CD4-positive, CD25-positive, alpha-beta regulatory T cell (primary cell): ENCODE measurements around the gene RIPK4. TPM values are rescaled to one million over a fixed set of nuclear protein-coding genes. Genes with fewer than 3 reads are reported as not detected.
"Not testable (repeated sequence)": the region's sequence is repeated elsewhere in the genome, so short reads cannot be mapped to it uniquely, and the experiment has no call there.

ENCODE experiments used
- ATAC-seq, 2 donors: fragments of 150-1000 bp; cut with Tn5 transposase; one replicate each; pipeline ENCODE4 v1.10.0; 2021; ENCODE audit warnings: low read depth in 2 of 2, moderate number of reproducible peaks in 2 of 2, moderate library complexity in 1 of 2
- DNase-seq, 3 donors: peaks; one replicate each; pipeline versions ENCODE4 v3.0.0 to v3.0.0-alpha.2; 2012 to 2022; ENCODE audit warnings: mixed read lengths in 1 of 3
- H3K27ac ChIP-seq: one replicate; pipeline ENCODE4 v1.7.0; 2013; ENCODE audit warnings: mild to moderate bottlenecking, low read length; ENCODE audit not compliant: insufficient read depth, poor library complexity, severe bottlenecking
- H3K27me3 ChIP-seq: one replicate; pipeline ENCODE4 v1.7.0; 2013; ENCODE audit warnings: low read length; ENCODE audit not compliant: control insufficient read depth, insufficient read depth
- H3K36me3 ChIP-seq: one replicate; pipeline ENCODE4 v1.7.0; 2013; ENCODE audit warnings: mild to moderate bottlenecking, low read length, moderate library complexity; ENCODE audit not compliant: control insufficient read depth, insufficient read depth
- H3K4me1 ChIP-seq: 2 replicates; pipeline ENCODE4 v1.7.0; 2013; ENCODE audit warnings: mild to moderate bottlenecking, low read length; ENCODE audit not compliant: insufficient read depth, control insufficient read depth, poor library complexity, severe bottlenecking
- H3K4me3 ChIP-seq: one replicate; pipeline ENCODE4 v1.7.0; 2013; ENCODE audit warnings: low read depth, mild to moderate bottlenecking, low read length, moderate library complexity
- H3K9me3 ChIP-seq, 2 experiments: 1 replicate in 1 of 2; 2 replicates in 1 of 2; pipeline ENCODE4 v1.7.0; 2013; ENCODE audit warnings: low read length in 2 of 2, mild to moderate bottlenecking in 1 of 2, moderate library complexity in 1 of 2; ENCODE audit not compliant: control insufficient read depth in 2 of 2
- H3K27ac Mint-ChIP-seq, 3 donors: one replicate each; pipeline ENCODE4 v1.8.0; 2020 to 2022; ENCODE audit warnings: mild to moderate bottlenecking in 3 of 3, mixed read lengths in 3 of 3, moderate library complexity in 2 of 3
- H3K27me3 Mint-ChIP-seq: one replicate; pipeline ENCODE4 v1.8.0; 2022; ENCODE audit warnings: mild to moderate bottlenecking, mixed read lengths
- H3K36me3 Mint-ChIP-seq: one replicate; pipeline ENCODE4 v1.8.0; 2020; ENCODE audit warnings: mixed read lengths
- H3K4me1 Mint-ChIP-seq, 4 donors: one replicate each; pipeline ENCODE4 v1.8.0; 2020 to 2022; ENCODE audit warnings: mixed read lengths in 4 of 4, mild to moderate bottlenecking in 1 of 4
- H3K4me3 Mint-ChIP-seq, 4 donors: one replicate each; pipeline ENCODE4 v1.8.0; 2020 to 2022; ENCODE audit warnings: mild to moderate bottlenecking in 4 of 4, mixed read lengths in 4 of 4, moderate library complexity in 3 of 4
- H3K9me3 Mint-ChIP-seq, 7 donors: one replicate each; pipeline ENCODE4 v1.8.0; 2020 to 2022; ENCODE audit warnings: mixed read lengths in 7 of 7, mild to moderate bottlenecking in 3 of 7, moderate library complexity in 2 of 7
- polyA plus RNA-seq, 4 donors: library from polyadenylated mRNA; unstranded; fragments of 300-500 nt; fragmentation: Illumina TruSeq; gene quantifications; one replicate each; pipeline ENCODE4 v1.2.3, GENCODE V29; 2021
- total RNA-seq: library from RNA; stranded (reverse); gene quantifications from one replicate; pipeline ENCODE4 v1.2.3, GENCODE V29; 2022

The RIPK4 gene
- total and polyA plus RNA-seq, 5 donors from 2014 or later: 0.39 to 0.52 (median 0.41) TPM; not detected in 2

DNA sequence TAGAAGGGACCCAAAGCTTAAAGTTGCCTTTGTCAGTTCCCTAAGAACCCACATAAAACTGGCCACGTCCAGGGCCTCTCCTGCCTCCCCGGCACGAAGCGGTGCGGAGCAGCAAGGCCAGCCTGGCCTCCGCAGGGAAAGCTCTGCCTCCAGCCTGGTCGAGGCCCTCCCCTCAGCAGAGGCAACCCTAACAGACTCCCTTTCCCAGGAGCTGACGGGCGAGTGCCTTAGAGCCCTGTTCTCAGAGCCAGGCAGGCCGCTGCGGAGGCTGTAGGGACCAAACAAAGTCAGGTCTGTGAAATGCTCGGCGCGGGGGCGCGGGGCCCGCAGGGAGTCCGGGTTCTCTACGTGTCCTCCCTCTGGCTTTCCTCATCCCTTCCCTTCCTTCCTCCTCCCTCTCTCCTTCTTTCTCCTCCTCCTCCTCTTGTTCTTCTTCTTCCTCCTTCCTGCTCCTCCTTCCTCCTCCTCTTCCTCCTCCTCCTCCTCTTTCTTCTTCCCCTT lies 40.7 kb downstream of the RIPK4 start:
- no peaks in the 10 kb centered on the region for H3K9me3 ChIP-seq
- no peaks in the 10 kb centered on the region for H3K4me1 ChIP-seq
- Mint-ChIP-seq H3K4me3 (no peak overlapping the region), H3K27ac (no peak overlapping the region), H3K4me1 (peaks cover 0 to 7% (median 0%) of the 10 kb centered on the region in 4 donors), H3K36me3 (no peaks in the 10 kb centered on the region), H3K9me3 (peaks cover 0 to 3% (median 0%) of the 10 kb centered on the region in 7 donors), H3K27me3 (peaks cover 35% of the 10 kb centered on the region)
- no peak overlapping the region for H3K27ac ChIP-seq
- no peak overlapping the region for H3K4me3 ChIP-seq
- ATAC-seq (no peak), DNase-seq (no peak)
- no peaks in the 10 kb centered on the region for H3K27me3 ChIP-seq
- no peaks in the 10 kb centered on the region for H3K36me3 ChIP-seq

DNA sequence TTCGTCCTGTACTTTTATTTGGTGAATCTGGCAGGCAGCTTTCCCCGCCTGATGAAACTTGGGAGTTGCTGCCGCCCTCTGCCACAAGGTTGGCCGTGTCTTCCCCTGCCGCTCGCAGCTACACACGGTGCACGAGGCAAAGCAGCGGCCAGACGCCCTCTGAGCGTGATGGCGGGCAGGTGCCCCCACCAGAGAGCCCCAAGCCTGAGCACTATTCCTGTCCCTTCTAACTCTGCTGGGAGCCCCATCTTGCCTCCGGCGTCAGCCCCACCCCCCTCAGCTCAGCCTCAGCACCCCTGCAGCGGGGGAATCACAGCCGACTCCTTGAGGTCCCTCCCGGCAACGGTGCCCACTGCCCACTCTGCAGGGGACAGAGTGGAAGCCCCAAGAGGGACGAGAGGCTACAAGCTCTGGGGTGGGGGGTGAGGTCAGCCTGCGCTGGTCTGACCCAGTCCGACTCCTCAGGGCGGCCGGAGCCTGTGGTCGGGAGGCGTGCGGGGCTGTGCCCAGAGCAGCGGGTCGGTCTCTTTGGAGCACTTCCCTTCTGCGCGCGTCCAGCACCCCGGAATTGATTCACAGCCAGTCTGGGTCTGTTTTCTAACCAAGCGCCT lies 41.3 kb downstream of the RIPK4 start:
- ATAC-seq: no peak
- peaks cover 30% of the 10 kb centered on the region for H3K27me3 Mint-ChIP-seq

GRCh38 chr21:41723835-41724234 lies 43.0 kb downstream of the RIPK4 start:
- H3K9me3 ChIP-seq, DNase-seq, H3K27me3 ChIP-seq, H3K9me3 Mint-ChIP-seq, ATAC-seq, H3K36me3 ChIP-seq, H3K27ac ChIP-seq, H3K27ac Mint-ChIP-seq, H3K4me1 ChIP-seq, H3K4me3 Mint-ChIP-seq, H3K4me1 Mint-ChIP-seq, H3K36me3 Mint-ChIP-seq, H3K4me3 ChIP-seq: not testable (repeated sequence)
- peaks cover 29% of the 10 kb centered on the region for H3K27me3 Mint-ChIP-seq

More for the DNA sequence above, 41.3 kb downstream of the RIPK4 start:
- no peaks in the 10 kb centered on the region for H3K9me3 ChIP-seq
- H3K27me3 ChIP-seq: no peaks in the 10 kb centered on the region
- H3K36me3 ChIP-seq: no peaks in the 10 kb centered on the region
- H3K4me3 Mint-ChIP-seq: no peak overlapping the region
- no peak overlapping the region for H3K4me3 ChIP-seq
- peaks cover 0 to 7% (median 0%) of the 10 kb centered on the region in 4 donors for H3K4me1 Mint-ChIP-seq
- H3K27ac Mint-ChIP-seq: no peak overlapping the region
- H3K4me1 ChIP-seq: no peaks in the 10 kb centered on the region
- no peaks in the 10 kb centered on the region for H3K36me3 Mint-ChIP-seq
- H3K27ac ChIP-seq: no peak overlapping the region
- H3K9me3 Mint-ChIP-seq: peaks cover 0 to 3% (median 0%) of the 10 kb centered on the region in 7 donors
- DNase-seq: no peak

- DNase-seq (no peak), ATAC-seq (no peak)
- Mint-ChIP-seq H3K9me3 (peaks cover 0 to 3% (median 0%) of the 10 kb centered on the region in 7 donors), H3K4me3 (no peak overlapping the region), H3K27me3 (peaks cover 29% of the 10 kb centered on the region), H3K4me1 (peaks cover 0 to 7% (median 0%) of the 10 kb centered on the region in 4 donors), H3K27ac (no peak overlapping the region), H3K36me3 (no peaks in the 10 kb centered on the region)
- H3K9me3 ChIP-seq: no peaks in the 10 kb centered on the region
- H3K36me3 ChIP-seq: no peaks in the 10 kb centered on the region
- no peak overlapping the region for H3K4me3 ChIP-seq
- no peaks in the 10 kb centered on the region for H3K4me1 ChIP-seq
- H3K27me3 ChIP-seq: no peaks in the 10 kb centered on the region
- H3K27ac ChIP-seq: no peak overlapping the region
Observed at GRCh38 chr21:41722052-41723018, 44.5 kb downstream of the RIPK4 start.

DNA sequence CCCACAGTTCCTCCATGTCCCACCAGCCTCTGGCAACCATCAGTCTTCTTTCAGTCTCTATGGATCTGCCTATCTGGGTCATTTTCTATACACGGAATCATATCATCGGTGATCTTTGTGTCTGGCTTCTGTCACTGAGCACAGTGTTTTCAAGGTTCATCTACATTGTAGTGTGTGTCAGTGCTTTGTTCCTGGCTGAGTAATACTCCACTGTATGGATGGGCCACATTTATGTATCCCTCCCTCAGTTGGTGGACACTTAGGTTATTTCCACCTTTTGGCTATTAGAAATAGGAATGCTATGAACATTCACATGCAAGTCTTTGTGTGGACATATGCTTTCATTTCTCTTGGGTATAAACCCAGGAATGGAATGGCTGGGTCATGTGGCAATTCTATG lies 46.6 kb downstream of the RIPK4 start:
- no peaks in the 10 kb centered on the region for H3K9me3 ChIP-seq
- Mint-ChIP-seq H3K4me3 (no peak overlapping the region), H3K4me1 (peaks cover 0 to under 1% (median 0%) of the 10 kb centered on the region in 4 donors), H3K36me3 (no peaks in the 10 kb centered on the region), H3K27me3 (peaks cover 24% of the 10 kb centered on the region), H3K9me3 (peaks cover 0 to 2% (median 0%) of the 10 kb centered on the region in 7 donors), H3K27ac (no peak overlapping the region)
- no peak overlapping the region for H3K4me3 ChIP-seq
- no peaks in the 10 kb centered on the region for H3K4me1 ChIP-seq
- no peaks in the 10 kb centered on the region for H3K27me3 ChIP-seq
- ATAC-seq: no peak
- no peak overlapping the region for H3K27ac ChIP-seq
- DNase-seq: no peak
- no peaks in the 10 kb centered on the region for H3K36me3 ChIP-seq

GRCh38 chr21:41719691-41720090 lies 47.2 kb downstream of the RIPK4 start:
- Histone ChIP-seq H3K4me3 (no peak overlapping the region), H3K27ac (no peak overlapping the region), H3K27me3 (no peaks in the 10 kb centered on the region), H3K4me1 (no peaks in the 10 kb centered on the region), H3K36me3 (no peaks in the 10 kb centered on the region), H3K9me3 (no peaks in the 10 kb centered on the region)
- DNase-seq: no peak
- Mint-ChIP-seq H3K36me3 (no peaks in the 10 kb centered on the region), H3K4me3 (no peak overlapping the region), H3K9me3 (peaks cover 0 to 2% (median 0%) of the 10 kb centered on the region in 7 donors), H3K4me1 (no peaks in the 10 kb centered on the region), H3K27me3 (peaks cover 22% of the 10 kb centered on the region), H3K27ac (no peak overlapping the region)
- ATAC-seq: no peak

DNA sequence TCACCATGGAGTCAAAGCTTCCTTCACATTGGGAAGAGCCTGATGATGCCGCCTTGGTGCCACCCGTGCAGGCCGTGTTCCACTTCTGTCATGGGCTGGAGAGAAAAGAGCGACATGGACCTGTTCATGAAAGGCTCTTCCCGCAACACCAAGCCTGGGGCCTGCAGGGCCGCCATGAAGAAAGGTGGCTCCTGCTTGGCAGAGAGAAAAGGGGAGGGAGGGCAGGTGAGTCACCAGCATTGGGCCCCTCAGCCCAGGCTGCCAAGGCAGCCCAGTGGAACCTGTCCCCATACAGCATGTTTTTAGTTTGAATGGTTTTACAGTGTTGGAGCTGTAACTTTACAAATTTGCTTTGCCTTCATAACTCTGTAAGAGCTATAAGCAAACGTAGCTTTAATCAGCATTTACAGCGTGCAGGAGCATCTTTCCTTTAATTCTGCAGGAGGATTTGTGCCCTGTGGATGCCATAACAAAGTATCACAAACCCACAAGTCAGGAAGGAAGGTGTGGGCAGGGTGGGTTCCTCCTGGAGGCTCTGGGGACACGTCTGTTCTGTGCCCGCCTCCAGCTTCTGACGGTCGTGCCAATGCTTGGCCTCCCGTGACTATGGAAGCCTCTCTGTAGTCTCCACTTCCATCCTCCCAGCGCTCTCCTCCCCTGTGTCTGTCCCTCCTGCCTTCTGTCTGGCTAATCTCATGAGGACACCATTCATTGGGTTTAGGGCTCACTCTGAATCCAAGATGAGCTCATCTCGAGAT lies 49.1 kb downstream of the RIPK4 start:
- H3K27me3 ChIP-seq: no peaks in the 10 kb centered on the region
- Mint-ChIP-seq H3K4me3 (no peak overlapping the region), H3K27ac (no peak overlapping the region), H3K27me3 (peaks cover 21% of the 10 kb centered on the region), H3K9me3 (peaks cover 0 to 2% (median 0%) of the 10 kb centered on the region in 7 donors), H3K36me3 (no peaks in the 10 kb centered on the region), H3K4me1 (peaks cover 0 to under 1% (median 0%) of the 10 kb centered on the region in 4 donors)
- no peaks in the 10 kb centered on the region for H3K9me3 ChIP-seq
- no peak for ATAC-seq
- DNase-seq: no peak
- no peak overlapping the region for H3K27ac ChIP-seq
- H3K36me3 ChIP-seq: no peaks in the 10 kb centered on the region
- no peak overlapping the region for H3K4me3 ChIP-seq
- H3K4me1 ChIP-seq: no peaks in the 10 kb centered on the region
